HG02981 (cell line): Measurements from ENCODE around the gene MAP4K3.
A peak's percentile ranks its signal among the peaks of the same experiment; 100 is the strongest.
"Not testable (repeated sequence)": the region's sequence is repeated elsewhere in the genome, so short reads cannot be mapped to it uniquely, and the experiment has no call there.

Source experiments
- ATAC-seq: cut with Tn5 transposase; IDR thresholded peaks from one replicate; pipeline ENCODE4 v1.9.1; 2021; ENCODE audit warnings: mild to moderate bottlenecking, moderate library complexity; ENCODE audit not compliant: unreplicated experiment

Gene MAP4K3

DNA sequence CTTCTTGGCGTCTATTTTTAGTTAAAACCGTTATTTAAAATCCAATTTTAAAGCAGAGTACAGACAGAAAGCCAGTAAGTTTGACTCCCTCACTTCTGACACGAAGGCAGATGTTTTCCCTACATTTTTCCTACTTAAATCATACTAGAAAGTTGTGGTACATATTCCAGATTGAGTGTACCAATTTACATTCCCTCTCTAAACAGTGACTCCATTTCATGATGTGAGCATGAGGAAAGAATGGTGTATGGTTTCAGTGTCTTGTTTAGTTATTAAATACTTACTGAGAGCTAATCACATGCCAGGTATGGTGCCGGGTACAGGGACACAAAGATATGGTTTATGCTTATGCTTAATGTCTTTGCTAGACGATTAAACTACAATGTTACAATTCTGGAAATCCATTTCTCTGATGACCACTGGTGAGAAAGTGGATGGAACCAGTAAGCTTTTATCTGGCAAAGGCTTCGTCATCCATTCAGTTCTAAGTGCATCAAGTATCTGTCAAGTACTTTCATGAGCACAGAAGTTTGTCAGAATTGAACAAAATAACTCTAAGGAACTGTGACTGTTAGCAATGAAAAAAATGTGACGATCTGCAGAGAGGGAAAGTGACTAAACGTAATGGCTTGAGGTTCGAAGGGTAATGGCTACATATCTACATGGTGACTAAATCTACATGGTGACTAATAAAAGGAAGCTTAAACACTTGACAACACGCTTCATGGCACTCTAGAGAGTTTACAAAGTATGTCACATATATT lies 25.7 kb downstream of the MAP4K3 start:
- ATAC-seq: no peak

DNA sequence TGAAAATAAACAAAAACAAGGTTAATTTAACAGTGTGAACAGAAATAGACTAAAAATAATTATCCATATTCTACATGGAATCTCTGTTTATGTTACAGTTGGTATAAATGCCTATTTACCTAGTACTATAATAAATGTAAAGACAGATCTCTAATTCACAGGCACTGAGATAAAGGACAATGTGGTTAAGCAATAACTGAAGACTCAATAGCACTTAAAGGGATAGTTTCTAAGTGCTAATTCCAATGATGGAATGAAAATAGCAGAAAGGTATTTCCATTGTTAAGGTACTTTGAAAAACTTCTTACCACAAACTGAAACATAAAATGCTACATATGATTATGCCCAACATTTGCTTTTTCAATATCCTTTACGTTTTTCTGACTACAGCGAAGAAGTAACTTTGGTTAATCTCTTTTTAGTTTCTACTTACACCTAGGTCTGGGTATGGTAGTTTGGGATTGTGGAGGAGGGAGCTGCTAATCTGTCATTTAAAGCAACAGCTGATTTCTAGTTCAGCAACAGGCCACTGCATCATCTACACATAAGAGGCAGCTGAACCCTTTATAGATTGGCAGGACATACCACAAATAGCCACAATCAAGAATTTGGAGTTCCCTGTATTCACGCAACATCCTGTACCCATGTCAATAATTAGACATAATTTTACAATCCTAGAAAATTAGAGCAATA lies 27.2 kb downstream of the MAP4K3 start:
- ATAC-seq: no peak

DNA sequence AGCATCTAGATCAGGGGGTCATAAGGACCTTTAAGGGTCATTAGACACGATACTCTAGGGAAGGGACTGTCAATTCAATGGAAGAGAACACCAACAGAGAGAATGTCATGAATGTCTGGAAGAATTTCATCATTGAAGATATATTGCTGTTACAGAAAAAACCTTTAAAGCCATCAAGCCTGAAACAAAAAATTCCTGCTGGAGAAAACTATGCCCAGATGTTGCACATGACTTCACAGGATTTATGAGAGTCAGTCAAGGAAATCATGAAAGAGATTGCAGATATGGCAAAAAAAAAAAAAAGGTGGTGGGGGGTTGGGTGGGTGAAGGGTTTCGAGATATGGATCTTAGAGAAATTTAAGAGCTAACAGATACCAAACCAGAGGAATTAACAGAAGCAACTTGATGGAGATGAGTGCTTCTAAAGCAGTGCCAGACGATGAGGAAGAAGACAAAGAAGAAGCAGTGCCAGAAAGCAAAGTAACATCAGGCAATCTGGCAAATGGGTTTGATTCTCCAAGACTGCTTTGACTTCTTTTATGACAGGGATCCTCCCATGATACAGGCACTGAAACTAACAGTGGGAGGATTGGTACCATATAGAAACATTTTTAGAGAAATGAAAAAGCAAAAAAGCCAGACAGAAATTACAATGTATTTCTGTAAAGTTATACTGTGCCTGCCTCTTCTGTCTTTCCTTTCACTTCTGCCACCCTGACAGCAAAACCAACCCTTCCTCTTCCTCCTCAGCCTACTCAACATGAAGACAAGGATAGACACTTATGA lies 28.5 kb downstream of the MAP4K3 start:
- ATAC-seq: peak; percentile 45

DNA sequence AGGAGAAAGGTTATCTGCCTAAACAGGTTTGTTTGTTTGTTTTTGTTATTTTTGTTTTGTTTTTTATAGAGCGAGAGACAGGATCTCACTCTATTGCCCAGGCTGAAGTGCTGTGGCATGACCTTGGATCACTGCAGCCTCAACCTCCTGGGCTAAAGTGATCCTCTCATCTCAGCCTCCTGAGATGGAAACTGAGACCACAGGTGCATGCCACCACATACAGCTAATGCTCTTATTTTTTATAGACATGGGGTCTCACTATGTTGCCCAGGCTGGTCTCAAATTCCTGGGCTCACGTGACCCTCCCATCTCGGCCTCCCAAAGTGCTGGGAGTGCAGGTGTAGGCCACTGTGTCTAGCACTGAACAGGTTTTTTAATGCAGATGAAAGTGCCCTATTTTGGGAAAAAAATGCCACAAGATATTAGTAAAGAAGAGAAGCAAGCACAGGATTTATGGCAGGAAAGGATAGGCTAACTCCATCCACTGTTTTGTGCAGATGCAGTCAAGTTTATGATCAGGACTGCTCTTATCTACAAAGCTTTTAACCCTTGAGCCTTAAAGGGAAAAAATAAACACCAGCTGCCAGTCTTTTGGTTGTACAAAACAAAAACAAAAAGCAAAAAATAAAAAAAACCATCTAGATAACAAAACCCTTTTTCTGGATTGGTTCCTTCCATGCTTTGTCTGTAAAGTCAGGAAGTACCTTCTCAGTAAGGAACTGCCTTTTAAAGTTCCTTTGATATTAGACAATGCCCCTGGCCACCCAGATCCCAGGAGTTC lies 29.4 kb downstream of the MAP4K3 start:
- no peak for ATAC-seq

DNA sequence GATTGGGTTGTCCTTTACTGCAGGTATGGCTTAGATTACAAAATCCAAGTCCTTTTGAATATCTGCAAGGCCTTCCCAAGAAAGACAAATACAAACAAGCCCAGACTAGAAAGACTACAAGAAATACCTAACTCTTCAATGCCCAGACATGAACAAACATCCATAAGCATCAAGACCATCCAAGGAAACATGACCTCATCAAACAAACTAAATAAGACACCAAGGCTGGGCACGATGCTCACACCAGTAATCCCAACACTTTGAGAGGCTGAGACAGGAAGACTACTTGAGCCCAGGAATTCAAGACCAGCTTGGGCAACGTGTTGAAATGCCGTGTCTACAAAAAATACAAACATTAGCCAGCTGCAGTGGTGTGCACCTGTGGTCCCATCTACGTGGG lies 31.7 kb downstream of the MAP4K3 start:
- no peak for ATAC-seq

DNA sequence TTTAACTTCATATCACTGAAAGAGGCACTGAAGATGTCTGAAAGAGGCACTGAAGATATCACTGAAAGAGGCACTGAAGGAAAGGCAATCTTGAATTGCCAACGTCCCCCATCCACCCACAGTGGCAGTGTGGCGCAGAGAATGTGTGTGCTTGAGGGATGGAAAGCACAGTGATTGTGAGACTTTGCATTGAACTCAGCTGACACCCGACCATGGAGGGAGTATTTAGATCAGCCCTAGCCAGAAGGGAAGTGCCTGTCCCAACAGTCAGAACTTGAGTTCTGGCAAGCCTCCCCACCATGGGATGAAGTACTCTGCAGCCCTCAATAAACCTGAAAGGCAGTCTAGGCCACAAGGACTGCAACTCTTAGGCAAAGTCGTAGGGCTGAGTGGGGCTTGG lies 33.8 kb downstream of the MAP4K3 start:
- ATAC-seq: no peak

DNA sequence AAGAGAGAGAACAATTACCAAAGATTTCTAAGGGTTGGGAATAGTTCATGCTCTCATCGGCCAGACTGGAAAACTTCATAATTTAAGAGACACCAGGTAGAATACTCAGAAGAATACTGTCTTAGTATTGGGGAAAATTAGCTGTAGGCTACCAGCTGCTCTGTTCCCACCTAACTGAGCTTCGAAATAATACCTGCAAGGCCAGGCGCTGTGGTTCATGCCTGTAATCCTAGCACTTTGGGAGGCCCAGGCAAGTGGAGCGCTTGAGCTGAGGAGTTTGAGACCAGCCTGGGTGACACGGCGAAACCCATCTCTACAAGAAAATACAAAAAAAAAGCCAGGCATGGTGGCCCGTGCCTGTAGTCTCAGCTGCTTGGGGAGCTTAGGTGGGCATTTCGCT lies 35.8 kb downstream of the MAP4K3 start:
- no peak for ATAC-seq

DNA sequence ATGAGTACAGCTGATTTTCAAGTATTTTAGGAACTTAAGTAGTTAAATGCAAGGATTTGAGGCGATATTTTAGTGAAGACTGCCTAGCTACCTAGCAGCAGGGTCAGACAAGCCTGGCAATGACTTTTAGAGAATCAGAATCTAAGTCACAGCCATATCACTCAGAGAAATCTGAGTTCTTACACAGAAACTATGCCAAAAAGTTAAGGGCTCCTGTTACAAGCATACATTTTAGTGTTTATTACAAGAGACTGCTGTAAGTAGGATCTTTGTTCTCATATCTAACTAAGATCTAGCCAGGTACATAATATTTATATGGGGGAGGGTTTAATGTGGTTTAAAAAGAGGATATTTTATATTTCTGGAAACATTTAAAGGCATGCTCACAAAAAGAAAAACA lies 37.5 kb downstream of the MAP4K3 start:
- no peak for ATAC-seq

DNA sequence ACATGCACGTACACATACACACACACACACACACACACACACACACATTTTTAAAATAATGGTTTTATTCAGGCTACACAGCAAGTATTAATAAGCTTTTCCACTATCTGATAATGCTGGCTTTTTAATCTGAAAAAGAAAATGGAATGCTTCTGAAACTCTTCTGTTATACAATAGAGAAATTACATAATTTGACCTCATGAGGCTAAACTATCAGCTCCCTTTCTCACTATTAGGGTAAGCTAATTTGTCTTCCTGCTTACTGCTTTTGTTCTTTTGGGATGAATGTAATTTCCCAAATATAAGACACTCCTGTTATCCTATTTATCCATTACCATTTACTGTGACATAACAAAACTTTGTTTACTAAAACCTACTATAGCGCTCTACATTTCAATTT lies 41.8 kb downstream of the MAP4K3 start:
- ATAC-seq: no peak

DNA sequence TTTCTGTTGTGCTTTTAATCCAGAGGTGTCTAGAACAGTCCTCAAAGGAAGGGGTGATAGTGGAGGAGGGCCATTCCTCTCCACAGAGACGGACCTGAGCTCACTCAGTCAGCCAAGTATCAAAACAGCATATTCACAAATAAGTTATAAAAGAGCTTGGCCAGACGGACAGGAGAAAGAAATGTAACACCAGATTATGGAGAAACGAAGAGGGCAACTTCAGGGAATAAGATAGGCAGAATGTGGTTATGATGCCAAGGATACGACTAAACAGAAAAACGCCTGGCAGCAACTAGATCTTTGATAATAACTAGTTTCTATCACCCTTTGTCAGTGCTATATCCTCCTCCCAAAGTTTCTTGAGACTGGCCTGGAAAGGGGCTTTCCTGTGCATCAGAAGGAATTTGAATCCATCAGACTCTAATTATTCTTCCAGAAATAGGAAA lies 42.5 kb downstream of the MAP4K3 start:
- no peak for ATAC-seq

DNA sequence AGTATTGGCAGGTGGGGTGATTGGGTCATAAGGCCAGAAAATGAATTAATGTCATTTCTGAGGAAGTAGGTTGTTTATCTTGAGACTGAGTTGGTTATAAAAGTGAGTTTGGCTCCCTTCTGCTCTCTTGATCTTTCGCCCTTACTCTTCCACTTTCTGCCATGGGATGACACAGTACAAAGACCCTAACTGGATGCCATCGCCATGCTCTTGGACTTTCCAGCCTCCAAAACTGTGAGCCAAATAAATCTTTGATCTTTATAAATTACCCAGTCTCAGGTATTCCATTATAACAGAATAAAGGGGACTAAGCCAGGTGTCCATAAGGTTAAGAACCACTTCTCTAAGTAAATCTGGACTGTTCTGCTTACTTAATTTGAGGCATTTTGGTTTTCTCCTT lies 44.4 kb downstream of the MAP4K3 start:
- no peak for ATAC-seq

DNA sequence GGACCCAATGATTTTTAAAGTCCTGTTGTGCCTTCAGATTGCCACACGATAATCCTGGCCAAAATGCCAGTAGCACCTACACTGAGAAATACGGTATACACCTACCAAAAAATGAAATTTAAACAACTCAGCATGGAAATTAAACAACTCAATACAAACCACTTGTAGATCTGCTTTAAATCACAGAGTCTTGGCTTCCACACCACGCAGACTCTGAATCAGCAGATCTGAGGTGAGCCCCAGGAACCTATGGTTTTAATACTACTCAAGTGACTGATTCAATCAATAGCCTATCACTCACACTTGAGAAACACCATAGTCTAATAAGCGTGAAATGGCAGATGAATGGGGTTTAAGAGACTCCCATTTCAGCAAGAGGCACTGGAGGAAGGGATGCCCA lies 46.9 kb downstream of the MAP4K3 start:
- ATAC-seq: no peak

DNA sequence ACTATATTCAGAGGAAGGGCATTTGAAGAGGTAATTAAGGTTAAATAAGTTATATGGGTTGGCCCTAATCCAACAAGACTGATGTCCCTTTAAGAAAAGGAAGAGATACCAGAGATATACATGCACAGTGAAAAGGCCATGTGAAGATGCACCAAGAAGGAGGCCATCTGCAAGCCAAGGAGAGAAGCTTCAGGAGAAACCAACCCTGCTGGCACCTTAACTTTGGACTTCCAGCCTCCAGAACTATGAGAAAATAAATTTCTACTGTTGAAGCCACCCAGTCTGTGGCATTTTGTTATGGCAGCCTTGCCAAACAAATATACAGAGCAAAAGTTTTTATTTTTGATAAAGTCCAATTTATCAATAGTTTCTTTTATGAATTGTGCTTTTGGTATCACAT lies 51.0 kb downstream of the MAP4K3 start:
- no peak for ATAC-seq

DNA sequence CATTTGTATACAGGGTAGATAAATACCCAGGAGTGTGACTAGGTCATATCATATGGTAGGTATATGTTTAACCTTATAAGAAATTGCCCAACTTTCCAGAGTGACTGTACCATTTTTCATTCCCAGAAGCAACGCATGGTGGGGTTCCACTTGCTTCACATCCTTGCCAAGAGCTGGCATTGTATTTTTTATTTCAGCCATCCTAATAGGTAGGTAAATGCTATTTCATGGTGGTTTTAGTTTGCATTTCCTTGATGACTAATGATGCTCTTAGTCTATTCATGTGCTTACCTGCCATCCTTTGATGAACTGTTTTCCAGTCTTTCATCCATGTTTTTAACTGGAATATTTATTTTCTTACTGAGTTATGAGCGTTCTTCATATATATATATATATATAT lies 51.9 kb downstream of the MAP4K3 start:
- ATAC-seq: no peak

DNA sequence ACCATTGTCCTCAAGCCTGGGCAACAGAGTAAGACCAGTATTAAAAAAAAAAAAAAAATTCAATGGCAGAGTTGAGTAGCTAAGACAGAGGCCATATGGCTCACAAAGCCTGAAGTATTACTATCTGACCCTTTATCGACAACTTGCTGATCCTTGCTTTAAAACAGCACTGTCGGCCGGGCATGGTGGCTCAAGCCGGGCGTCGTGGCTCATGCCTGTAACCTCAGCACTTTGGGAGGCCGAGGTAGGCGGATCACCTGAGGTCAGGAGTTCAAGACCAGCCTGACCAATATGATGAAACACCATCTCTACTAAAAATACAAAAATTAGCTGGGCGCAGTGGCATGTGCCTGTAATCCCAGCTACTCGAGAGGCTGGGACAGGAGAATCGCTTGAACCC lies 53.0 kb downstream of the MAP4K3 start:
- not testable (repeated sequence) for ATAC-seq

DNA sequence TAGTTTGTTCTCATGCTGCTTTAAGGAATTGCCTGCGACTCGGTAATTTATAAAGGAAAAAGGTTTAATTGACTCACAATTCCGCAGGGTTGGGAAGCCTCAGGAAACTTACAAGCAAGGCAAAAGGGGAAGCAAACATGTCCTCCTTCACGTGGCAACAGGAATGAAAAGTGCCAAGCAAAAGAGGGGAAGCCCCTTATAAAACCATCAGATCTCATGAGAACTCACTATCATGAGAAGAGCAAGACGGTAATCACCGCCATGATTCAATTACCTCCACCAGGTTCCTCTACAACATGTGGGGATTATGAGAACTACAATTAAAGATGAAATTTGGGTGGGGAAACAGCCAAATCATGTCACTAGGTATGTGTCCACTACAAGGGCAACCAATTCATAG lies 53.9 kb downstream of the MAP4K3 start:
- ATAC-seq: no peak

DNA sequence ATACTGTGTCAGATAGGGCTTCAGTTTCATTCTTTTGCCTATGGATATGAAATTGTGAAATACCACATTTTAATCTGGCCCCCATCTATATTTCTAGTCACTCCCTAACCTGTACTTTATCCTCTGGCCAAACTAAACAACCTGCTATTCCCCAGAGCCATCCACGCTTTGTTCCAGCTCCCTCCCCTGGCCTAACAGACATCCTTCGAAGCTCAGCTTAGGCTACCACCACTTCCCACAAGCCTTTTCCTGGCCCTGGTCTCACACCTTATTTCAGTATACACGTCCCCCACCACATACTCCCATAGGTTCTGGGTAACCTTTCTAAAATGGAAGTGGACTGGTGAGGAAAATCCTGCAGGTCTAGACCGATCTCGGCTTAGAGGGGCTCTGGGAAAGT lies 55.4 kb downstream of the MAP4K3 start:
- no peak for ATAC-seq

DNA sequence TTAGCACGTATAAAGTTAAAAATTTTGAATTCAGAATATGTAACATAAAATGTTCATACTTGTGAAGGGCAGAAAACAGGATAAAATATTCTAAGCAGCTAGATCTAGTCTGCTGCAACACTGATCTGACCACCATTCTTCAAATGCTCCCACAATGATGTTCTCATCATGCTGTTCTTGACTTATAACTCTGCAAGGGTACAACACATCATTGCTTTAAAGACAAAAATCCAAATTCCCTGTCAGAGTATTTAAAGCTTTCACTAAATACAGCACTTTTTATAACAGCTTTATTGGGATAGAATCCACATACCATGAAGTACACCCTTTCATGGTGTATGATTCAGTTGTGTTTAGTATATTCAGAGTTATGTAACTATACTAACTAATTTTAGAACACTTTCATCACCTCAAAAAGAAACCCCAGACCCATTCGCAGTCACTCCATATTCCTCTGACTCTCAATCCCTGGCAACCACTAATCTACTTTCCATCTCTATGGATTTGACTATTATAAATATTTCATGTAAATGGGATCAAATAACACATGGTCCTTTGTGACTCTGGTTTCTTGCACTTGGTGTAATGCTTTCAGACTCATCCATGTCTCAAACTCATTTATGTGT lies 56.4 kb downstream of the MAP4K3 start:
- ATAC-seq: no peak

DNA sequence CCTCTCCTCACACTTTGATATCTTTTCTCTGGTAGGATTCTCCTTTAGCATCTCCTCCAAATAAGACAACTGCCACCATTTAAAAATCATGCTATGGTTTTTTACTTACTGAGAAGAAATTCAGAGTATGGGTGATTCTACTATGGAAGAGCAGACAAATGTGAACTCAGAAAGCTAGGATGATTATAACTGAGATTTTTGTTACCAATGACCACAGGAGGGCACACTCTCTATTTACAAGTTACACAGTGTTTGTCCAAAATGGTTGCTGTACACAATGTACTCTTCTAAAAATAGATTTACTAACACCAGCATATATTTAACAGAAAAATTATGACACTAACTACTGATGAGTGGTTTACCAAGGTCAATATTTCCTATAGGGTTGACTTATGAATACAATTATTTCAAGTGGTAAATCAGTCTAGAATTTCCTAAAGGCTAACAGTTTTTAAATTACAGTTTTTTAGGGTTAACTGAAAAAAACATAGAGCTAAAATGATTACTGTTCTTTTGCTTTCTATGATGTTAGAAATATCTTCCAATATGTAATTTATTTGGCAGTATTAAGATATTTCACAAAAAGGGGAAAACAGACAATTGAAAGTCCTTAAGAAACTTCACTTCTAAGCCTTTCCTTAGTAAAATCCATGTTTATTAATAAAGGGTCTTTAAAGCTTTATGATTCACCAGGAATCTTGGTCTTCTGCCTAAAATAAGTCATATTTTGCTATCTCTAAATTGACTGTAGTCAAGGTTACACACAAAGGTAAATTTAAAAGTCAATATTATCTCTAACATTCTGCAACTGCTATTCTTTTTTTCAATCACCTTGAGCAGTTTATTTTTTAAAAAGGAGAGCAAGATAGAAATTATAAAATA lies 57.2 kb downstream of the MAP4K3 start:
- peak; percentile 70 for ATAC-seq

DNA sequence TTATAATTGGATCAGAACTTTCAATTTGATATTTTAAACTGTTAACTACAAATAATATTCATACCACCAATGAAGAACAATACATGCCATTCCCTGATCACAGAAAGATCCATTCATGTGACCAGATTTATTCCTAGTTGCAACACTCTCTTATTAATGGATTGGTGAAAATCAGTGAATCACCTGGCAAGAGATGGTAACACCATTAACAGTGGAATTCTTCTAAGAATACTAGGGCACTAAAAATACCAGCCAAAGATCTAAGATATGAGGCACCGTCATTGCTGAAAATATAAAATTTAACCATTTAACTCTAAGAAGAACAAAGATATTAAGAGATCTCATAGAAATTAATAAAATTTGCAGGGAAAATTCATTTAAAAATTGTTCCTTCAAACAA lies 58.1 kb downstream of the MAP4K3 start:
- ATAC-seq: no peak
